K562 (cell line): ENCODE results near the gene PLEKHN1. TPM values are rescaled to one million over a fixed set of nuclear protein-coding genes. Genes with fewer than 3 reads are reported as not detected.

Source experiments
- CREB1 ChIP-seq, 2 experiments: sonication (generic) in 1 of 2; formaldehyde crosslinking in 1 of 2; IDR thresholded peaks; 2 replicates each; pipeline versions ENCODE4 v1.6.1 to v1.8.0; 2012 to 2022; ENCODE audit warnings: inconsistent platforms in 1 of 2, mild to moderate bottlenecking in 1 of 2, missing genetic modification reagents in 1 of 2, moderate library complexity in 1 of 2
- EP300 ChIP-seq: IDR thresholded peaks from 2 replicates; pipeline ENCODE4 v1.6.1; 2012; ENCODE audit warnings: low read length, improper control_type of control experiment
- RB1 ChIP-seq: fragments of 450-650 bp; IDR thresholded peaks from 2 replicates; pipeline ENCODE4 v1.6.1; 2017; ENCODE audit warnings: low read depth, mild to moderate bottlenecking
- TBP ChIP-seq: optimal IDR thresholded peaks from 2 replicates; pipeline ENCODE3; 2011; ENCODE audit warnings: low read depth, low read length, improper control_type of control experiment
- ZBTB7A ChIP-seq: IDR thresholded peaks from 2 replicates; pipeline ENCODE4 v1.6.1; 2011; ENCODE audit warnings: low read depth, mild to moderate bottlenecking, low read length, moderate library complexity, borderline replicate concordance; ENCODE audit not compliant: control insufficient read depth
- ZSCAN29 ChIP-seq: fragments of 450-650 bp; IDR thresholded peaks from 2 replicates; pipeline ENCODE4 v1.6.1; 2017
- polyA plus RNA-seq, 8 experiments: library from polyadenylated mRNA; depleted of rRNA in 4 of 8; stranded (reverse) in 5 of 8; unstranded in 3 of 8; fragments of >200 nt; fragmentation: Nextera tagmentation in 2 of 8; fragmentation: Illumina TruSeq in 1 of 8; extraction: Ambion mirVana in 2 of 8; extraction: Trizol in 1 of 8; gene quantifications; 2 replicates each; pipeline versions ENCODE4 v1.2.1 to v1.2.3, GENCODE V29; 2011 to 2014; ENCODE audit warnings: inconsistent platforms in 1 of 8, missing spikeins in 1 of 8
- total RNA-seq, 7 experiments: library from RNA; depleted of rRNA in 6 of 7; stranded (reverse); fragments of >200 nt in 6 of 7; fragmentation: Illumina TruSeq in 2 of 7; extraction: Trizol in 2 of 7; gene quantifications; 2 replicates each; pipeline versions ENCODE4 v1.2.1 to v1.2.3, GENCODE V29; 2011 to 2021; ENCODE audit warnings: low replicate concordance in 1 of 7
- TF ChIP-seq, protein P1 (sequence below): conservative IDR thresholded peaks from 2 replicates; pipeline ENCODE4 v1.6.1; 2011; ENCODE audit warnings: low read depth, mild to moderate bottlenecking, low read length; ENCODE audit not compliant: control insufficient read depth
- TF ChIP-seq, protein P2 (sequence below): fragments of 450-650 bp; IDR thresholded peaks from 2 replicates; pipeline ENCODE4 v1.6.1; 2016; ENCODE audit warnings: mild to moderate bottlenecking, moderate library complexity
- TF ChIP-seq, protein P3 (sequence below): sonication (generic); formaldehyde crosslinking; IDR thresholded peaks from 2 replicates; pipeline ENCODE4 v1.8.0; 2022; ENCODE audit warnings: missing genetic modification reagents, mild to moderate bottlenecking, moderate library complexity, borderline replicate concordance
- TF ChIP-seq, protein P4 (sequence below): fragments of 250-450 bp; sonication (Bioruptor Pico); IDR thresholded peaks from 2 replicates; pipeline ENCODE4 v1.9.0; 2021; ENCODE audit warnings: mild to moderate bottlenecking, inconsistent platforms

Gene PLEKHN1
- total and polyA plus RNA-seq, 9 of the 15 experiments (the other 6 are each of a cell fraction or from before 2014, with no cell fraction given), result 0.07 to 1.5 (median 0.13) TPM; not detected in 2

DNA sequence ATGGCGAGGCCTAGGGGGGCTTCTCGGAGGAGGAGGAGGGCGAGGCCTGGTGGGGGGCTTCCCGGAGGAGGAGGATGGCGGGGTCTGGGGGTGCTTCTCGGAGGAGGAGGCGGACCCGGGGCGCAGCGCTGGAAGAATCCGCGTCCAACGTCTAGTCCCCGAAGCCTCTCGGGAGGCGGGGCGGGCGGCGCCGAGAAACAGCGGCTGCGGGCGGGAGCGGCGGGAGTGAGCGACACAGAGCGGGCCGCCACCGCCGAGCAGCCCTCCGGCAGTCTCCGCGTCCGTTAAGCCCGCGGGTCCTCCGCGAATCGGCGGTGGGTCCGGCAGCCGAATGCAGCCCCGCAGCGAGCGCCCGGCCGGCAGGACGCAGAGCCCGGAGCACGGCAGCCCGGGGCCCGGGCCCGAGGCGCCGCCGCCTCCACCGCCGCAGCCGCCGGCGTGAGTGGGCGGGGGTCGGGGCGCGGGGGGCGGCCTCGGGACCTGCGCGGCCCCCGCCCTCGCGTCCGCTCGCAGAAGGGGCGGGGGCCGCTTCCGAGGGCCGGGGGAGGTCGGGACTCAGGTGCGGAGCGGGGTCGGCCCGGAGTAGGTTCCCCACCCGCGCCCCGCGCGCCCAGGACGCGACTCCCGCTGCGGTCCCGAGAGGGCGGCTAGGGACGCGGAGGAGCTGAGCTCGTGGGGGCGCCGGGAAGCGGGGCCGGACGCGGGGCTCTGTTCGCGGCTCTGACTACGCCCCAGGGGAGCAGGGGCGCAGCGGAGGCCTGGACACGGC lies 5.7 kb upstream of the PLEKHN1 start, which contains the start of gene KLHL17 (continued):
- 0 out of 2 replicates have a peak, but pooled peaks have one; percentile 7 for TF ChIP-seq EP300
- peak; percentile 98 for TF ChIP-seq RB1
- TF ChIP-seq ZBTB7A, result peak; percentile 57
- peak; percentile 39 for TF ChIP-seq TBP
- TF ChIP-seq CREB1 (IDR thresholded peaks at IDR 0.05), result no peak; the same call in 1 of the 2 replicates
- TF ChIP-seq CREB1 (CRISPR knock-in tag; IDR thresholded peaks at IDR 0.05), result peak; percentile 70
- TF ChIP-seq, protein P1, sequence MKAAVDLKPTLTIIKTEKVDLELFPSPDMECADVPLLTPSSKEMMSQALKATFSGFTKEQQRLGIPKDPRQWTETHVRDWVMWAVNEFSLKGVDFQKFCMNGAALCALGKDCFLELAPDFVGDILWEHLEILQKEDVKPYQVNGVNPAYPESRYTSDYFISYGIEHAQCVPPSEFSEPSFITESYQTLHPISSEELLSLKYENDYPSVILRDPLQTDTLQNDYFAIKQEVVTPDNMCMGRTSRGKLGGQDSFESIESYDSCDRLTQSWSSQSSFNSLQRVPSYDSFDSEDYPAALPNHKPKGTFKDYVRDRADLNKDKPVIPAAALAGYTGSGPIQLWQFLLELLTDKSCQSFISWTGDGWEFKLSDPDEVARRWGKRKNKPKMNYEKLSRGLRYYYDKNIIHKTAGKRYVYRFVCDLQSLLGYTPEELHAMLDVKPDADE, result 0 out of 2 replicates have a peak, but pooled peaks have one; percentile 15
- TF ChIP-seq, protein P2, sequence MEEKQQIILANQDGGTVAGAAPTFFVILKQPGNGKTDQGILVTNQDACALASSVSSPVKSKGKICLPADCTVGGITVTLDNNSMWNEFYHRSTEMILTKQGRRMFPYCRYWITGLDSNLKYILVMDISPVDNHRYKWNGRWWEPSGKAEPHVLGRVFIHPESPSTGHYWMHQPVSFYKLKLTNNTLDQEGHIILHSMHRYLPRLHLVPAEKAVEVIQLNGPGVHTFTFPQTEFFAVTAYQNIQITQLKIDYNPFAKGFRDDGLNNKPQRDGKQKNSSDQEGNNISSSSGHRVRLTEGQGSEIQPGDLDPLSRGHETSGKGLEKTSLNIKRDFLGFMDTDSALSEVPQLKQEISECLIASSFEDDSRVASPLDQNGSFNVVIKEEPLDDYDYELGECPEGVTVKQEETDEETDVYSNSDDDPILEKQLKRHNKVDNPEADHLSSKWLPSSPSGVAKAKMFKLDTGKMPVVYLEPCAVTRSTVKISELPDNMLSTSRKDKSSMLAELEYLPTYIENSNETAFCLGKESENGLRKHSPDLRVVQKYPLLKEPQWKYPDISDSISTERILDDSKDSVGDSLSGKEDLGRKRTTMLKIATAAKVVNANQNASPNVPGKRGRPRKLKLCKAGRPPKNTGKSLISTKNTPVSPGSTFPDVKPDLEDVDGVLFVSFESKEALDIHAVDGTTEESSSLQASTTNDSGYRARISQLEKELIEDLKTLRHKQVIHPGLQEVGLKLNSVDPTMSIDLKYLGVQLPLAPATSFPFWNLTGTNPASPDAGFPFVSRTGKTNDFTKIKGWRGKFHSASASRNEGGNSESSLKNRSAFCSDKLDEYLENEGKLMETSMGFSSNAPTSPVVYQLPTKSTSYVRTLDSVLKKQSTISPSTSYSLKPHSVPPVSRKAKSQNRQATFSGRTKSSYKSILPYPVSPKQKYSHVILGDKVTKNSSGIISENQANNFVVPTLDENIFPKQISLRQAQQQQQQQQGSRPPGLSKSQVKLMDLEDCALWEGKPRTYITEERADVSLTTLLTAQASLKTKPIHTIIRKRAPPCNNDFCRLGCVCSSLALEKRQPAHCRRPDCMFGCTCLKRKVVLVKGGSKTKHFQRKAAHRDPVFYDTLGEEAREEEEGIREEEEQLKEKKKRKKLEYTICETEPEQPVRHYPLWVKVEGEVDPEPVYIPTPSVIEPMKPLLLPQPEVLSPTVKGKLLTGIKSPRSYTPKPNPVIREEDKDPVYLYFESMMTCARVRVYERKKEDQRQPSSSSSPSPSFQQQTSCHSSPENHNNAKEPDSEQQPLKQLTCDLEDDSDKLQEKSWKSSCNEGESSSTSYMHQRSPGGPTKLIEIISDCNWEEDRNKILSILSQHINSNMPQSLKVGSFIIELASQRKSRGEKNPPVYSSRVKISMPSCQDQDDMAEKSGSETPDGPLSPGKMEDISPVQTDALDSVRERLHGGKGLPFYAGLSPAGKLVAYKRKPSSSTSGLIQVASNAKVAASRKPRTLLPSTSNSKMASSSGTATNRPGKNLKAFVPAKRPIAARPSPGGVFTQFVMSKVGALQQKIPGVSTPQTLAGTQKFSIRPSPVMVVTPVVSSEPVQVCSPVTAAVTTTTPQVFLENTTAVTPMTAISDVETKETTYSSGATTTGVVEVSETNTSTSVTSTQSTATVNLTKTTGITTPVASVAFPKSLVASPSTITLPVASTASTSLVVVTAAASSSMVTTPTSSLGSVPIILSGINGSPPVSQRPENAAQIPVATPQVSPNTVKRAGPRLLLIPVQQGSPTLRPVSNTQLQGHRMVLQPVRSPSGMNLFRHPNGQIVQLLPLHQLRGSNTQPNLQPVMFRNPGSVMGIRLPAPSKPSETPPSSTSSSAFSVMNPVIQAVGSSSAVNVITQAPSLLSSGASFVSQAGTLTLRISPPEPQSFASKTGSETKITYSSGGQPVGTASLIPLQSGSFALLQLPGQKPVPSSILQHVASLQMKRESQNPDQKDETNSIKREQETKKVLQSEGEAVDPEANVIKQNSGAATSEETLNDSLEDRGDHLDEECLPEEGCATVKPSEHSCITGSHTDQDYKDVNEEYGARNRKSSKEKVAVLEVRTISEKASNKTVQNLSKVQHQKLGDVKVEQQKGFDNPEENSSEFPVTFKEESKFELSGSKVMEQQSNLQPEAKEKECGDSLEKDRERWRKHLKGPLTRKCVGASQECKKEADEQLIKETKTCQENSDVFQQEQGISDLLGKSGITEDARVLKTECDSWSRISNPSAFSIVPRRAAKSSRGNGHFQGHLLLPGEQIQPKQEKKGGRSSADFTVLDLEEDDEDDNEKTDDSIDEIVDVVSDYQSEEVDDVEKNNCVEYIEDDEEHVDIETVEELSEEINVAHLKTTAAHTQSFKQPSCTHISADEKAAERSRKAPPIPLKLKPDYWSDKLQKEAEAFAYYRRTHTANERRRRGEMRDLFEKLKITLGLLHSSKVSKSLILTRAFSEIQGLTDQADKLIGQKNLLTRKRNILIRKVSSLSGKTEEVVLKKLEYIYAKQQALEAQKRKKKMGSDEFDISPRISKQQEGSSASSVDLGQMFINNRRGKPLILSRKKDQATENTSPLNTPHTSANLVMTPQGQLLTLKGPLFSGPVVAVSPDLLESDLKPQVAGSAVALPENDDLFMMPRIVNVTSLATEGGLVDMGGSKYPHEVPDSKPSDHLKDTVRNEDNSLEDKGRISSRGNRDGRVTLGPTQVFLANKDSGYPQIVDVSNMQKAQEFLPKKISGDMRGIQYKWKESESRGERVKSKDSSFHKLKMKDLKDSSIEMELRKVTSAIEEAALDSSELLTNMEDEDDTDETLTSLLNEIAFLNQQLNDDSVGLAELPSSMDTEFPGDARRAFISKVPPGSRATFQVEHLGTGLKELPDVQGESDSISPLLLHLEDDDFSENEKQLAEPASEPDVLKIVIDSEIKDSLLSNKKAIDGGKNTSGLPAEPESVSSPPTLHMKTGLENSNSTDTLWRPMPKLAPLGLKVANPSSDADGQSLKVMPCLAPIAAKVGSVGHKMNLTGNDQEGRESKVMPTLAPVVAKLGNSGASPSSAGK, result no peak
- TF ChIP-seq, protein P3, sequence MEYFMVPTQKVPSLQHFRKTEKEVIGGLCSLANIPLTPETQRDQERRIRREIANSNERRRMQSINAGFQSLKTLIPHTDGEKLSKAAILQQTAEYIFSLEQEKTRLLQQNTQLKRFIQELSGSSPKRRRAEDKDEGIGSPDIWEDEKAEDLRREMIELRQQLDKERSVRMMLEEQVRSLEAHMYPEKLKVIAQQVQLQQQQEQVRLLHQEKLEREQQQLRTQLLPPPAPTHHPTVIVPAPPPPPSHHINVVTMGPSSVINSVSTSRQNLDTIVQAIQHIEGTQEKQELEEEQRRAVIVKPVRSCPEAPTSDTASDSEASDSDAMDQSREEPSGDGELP, result peak; percentile 47; the same call in 1 of the 2 replicates
- peak; percentile 88 for TF ChIP-seq ZSCAN29
- TF ChIP-seq, protein P4, sequence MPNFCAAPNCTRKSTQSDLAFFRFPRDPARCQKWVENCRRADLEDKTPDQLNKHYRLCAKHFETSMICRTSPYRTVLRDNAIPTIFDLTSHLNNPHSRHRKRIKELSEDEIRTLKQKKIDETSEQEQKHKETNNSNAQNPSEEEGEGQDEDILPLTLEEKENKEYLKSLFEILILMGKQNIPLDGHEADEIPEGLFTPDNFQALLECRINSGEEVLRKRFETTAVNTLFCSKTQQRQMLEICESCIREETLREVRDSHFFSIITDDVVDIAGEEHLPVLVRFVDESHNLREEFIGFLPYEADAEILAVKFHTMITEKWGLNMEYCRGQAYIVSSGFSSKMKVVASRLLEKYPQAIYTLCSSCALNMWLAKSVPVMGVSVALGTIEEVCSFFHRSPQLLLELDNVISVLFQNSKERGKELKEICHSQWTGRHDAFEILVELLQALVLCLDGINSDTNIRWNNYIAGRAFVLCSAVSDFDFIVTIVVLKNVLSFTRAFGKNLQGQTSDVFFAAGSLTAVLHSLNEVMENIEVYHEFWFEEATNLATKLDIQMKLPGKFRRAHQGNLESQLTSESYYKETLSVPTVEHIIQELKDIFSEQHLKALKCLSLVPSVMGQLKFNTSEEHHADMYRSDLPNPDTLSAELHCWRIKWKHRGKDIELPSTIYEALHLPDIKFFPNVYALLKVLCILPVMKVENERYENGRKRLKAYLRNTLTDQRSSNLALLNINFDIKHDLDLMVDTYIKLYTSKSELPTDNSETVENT (CRISPR knock-in tag), result 0 out of 2 replicates have a peak, but pooled peaks have one; percentile 44
